ENCODE results near the gene IL7R.

IL7R gene

DNA sequence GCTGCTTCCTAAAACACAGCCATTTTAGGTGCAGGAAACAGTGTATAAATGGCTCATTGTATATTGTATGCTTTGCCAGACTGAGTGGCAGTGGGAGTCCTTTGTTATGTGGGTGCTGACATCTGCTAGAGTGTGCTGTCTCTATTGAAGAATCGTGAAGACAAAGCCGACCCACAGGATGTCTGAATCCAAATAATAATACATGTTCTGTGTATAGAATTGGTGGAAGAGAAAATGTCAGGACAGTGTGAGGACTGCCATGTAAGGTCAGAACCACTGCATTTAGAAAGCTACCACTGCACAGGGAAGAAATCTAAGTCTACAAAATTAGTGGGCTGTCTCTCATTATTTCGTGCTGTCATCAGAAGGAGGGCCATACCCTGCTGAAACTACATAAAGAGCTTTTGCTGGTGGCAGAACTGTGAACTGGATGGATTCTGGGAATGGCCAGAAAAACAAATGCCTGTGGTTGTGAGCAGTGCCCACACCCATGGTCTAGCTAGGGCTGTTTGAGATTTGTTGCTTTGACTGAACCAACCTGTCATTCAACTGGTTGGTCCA lies 2.5 kb downstream of the IL7R start:
- no peak overlapping the region; the same call in 1 of the 2 replicates for H3K4me3 ChIP-seq (replicated peaks; ENCODE audit: low read depth, low read length)
- DNase-seq (ENCODE audit: extremely low read depth, low read depth): no peak
- TF ChIP-seq, protein P1, sequence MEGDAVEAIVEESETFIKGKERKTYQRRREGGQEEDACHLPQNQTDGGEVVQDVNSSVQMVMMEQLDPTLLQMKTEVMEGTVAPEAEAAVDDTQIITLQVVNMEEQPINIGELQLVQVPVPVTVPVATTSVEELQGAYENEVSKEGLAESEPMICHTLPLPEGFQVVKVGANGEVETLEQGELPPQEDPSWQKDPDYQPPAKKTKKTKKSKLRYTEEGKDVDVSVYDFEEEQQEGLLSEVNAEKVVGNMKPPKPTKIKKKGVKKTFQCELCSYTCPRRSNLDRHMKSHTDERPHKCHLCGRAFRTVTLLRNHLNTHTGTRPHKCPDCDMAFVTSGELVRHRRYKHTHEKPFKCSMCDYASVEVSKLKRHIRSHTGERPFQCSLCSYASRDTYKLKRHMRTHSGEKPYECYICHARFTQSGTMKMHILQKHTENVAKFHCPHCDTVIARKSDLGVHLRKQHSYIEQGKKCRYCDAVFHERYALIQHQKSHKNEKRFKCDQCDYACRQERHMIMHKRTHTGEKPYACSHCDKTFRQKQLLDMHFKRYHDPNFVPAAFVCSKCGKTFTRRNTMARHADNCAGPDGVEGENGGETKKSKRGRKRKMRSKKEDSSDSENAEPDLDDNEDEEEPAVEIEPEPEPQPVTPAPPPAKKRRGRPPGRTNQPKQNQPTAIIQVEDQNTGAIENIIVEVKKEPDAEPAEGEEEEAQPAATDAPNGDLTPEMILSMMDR (IDR thresholded peaks at IDR 0.05; ENCODE audit: low read depth, low read length, missing control alignments): no peak

DNA sequence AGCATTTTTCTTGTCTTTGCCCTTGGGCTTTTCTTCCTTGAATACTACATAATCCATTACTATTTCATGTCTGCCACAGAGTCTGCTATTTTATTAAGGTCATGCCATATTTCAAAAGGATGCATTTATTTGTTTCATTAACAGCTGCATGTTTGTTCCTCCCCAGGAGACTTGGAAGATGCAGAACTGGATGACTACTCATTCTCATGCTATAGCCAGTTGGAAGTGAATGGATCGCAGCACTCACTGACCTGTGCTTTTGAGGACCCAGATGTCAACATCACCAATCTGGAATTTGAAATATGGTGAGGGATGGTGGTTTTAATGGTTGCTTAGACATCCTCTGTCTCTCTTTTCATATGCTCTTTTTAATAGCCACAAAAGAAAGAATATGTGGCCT lies 4.0 kb downstream of the IL7R start:
- DNase-seq (ENCODE audit: extremely low read depth, low read depth): no peak
- H3K4me3 ChIP-seq (replicated peaks; ENCODE audit: low read depth, low read length): no peak overlapping the region
- TF ChIP-seq, protein P1 (IDR thresholded peaks at IDR 0.05; ENCODE audit: low read depth, low read length, missing control alignments): no peak

DNA sequence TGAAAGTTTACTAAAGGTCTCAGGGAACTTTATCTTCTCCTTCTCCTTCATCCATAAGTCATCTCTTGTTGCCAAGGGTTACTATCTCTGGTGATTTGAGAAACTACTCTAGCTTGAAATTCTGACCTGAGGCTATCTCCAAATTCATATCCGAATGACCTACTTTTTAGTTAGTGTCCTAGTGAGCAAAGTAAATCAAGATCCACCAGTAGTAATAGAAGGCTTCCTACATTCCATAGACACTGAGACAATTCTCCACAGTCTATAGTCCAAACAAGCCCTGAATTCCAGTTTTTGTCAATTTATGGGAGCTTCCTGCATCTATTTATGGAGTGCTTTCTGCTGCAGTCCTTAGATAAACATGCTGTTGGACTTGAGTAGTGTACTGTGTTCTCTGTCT lies 5.0 kb downstream of the IL7R start:
- H3K4me3 ChIP-seq (replicated peaks; ENCODE audit: low read depth, low read length): no peak overlapping the region
- DNase-seq (ENCODE audit: extremely low read depth, low read depth): no peak
- TF ChIP-seq, protein P1 (IDR thresholded peaks at IDR 0.05; ENCODE audit: low read depth, low read length, missing control alignments): no peak

DNA sequence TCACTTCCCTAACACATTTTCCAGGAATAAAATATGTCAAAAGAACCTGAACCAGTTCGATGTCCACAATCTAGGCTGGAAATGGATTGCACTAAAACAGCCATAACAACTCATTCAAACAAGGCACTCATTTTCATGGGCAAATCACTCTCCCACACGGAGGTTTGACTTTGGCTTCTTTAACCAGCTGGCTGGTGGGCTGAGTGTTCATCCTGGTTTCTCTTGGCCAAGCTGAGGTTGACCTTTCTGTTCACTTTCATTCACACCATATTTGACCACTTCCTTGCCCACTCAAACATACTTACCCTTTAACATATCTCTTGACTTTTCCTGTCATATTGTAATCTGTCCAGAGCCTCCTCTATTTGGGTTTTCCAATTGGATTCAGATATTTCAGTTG lies 5.4 kb downstream of the IL7R start:
- no peak overlapping the region for H3K4me3 ChIP-seq (replicated peaks; ENCODE audit: low read depth, low read length)
- DNase-seq (ENCODE audit: extremely low read depth, low read depth): no peak
- TF ChIP-seq, protein P1 (IDR thresholded peaks at IDR 0.05; ENCODE audit: low read depth, low read length, missing control alignments): no peak

DNA sequence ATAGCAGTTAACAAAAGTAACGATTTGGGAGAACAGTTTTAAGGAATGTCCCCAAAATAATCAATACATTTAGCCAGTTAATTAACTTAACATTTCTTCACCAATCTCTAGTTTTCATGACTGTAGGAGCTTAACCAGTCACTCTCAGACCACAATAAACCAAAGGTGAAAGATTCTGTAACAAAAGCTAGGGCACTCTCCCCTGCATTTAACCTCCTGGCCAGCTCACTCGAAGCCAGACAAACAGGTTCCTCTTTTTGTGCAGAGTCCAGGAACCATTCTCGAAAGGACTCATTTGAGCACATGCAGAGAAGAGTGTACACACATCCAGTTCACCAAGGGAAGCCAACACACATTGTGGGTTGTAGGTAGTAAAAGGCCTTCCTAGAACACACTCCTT lies 6.5 kb downstream of the IL7R start:
- H3K4me3 ChIP-seq (replicated peaks; ENCODE audit: low read depth, low read length): no peak overlapping the region
- TF ChIP-seq, protein P1 (IDR thresholded peaks at IDR 0.05; ENCODE audit: low read depth, low read length, missing control alignments): no peak
- DNase-seq (ENCODE audit: extremely low read depth, low read depth): no peak

DNA sequence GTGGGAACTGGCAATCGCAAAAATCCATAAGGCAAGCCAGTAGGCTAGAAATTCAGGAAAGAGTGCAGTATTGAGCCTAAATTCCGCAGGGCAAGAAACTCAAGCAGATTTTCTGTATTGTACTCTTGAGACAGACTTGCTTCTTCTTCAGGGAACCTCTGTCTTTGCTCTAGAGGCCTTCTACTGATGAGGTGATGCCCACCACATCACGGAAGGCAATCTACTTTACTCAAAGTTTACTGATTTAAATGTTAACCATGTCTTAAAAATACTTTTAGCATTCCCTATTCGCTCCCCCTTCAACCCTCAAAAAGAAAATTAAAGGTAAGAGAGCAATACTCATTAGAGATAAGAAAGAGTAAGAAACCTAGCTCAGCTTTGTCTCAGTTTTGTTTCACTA lies 11.3 kb downstream of the IL7R start:
- DNase-seq (ENCODE audit: extremely low read depth, low read depth): no peak
- TF ChIP-seq, protein P1 (IDR thresholded peaks at IDR 0.05; ENCODE audit: low read depth, low read length, missing control alignments): no peak
- no peak overlapping the region for H3K4me3 ChIP-seq (replicated peaks; ENCODE audit: low read depth, low read length)

DNA sequence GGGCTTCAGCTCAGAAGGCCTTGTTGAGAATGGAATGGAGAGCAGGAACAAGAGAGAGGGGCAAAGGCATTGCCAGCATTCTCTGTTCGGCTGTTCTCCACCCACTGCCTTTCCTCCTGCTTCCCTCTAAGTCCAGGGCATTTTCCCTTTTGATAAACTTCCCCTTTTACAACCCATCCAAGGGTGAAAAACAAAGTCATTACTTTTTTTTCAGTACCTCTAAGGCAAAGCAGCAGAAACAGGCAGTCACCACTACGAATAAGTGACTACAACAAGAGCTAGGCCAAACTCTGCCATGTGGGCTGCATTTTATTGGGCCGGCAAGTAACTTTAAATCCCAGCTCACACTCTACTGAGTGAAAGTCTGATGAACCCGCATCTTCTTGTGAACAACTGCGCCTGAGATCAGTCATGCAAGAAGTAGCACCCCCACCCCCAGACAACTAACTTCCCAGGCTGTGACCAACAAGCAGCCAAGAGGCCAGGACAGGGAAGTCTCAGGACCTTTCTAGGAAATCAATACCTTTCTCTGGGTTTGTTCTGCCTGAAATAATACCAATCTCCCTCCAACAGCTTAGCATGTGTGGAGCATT lies 13.1 kb downstream of the IL7R start:
- no peak overlapping the region for H3K4me3 ChIP-seq (replicated peaks; ENCODE audit: low read depth, low read length)
- TF ChIP-seq, protein P1 (IDR thresholded peaks at IDR 0.05; ENCODE audit: low read depth, low read length, missing control alignments): no peak

More for the DNA sequence above, 13.1 kb downstream of the IL7R start:
- no peak for DNase-seq (ENCODE audit: extremely low read depth, low read depth)
